Measurements from ENCODE around the gene SLC15A3.

- TF ChIP-seq CTCF (IDR thresholded peaks at IDR 0.05; ENCODE audit: borderline replicate concordance, extremely low read depth, low read length, poor library complexity, severe bottlenecking) (no peak), EZH2 (IDR thresholded peaks at IDR 0.05; ENCODE audit: borderline replicate concordance, low read depth, low read length, severe bottlenecking) (no peak)
Observed at GRCh38 chr11:60988658-60989057, 36.7 kb upstream of the SLC15A3 start.

All from DND-41 (cell line).